Adipose tissue (tissue), 3 donors: ENCODE results near the gene SHLD1. TPM values are rescaled to one million over a fixed set of nuclear protein-coding genes. Genes with fewer than 3 reads are reported as not detected.

Experiments
- H3K27ac ChIP-seq: one replicate; pipeline ENCODE4 v1.5.1; 2013; ENCODE audit warnings: low read depth, low read length
- WGBS, 3 donors: extraction: QIAGEN DNeasy Blood & Tissue Kit; methylation state at CpG; one replicate each; pipeline ENCODE4 v1.1.7; 2013; 5-methylcytosine and 5-hydroxymethylcytosine counted together
- polyA plus RNA-seq, 3 donors: library from polyadenylated mRNA; stranded (reverse); fragments of 200-250 nt; gene quantifications; one replicate each; pipeline ENCODE4 v1.2.3, GENCODE V29; 2013
- donor health status: healthy with polysubstance abuse.
- donor health status: Bipolar disorder and iron deficiency.
- donor health status: healthy.

SHLD1 gene
- polyA plus RNA-seq, 3 donors, result 3.6 to 4.6 (median 4.1) TPM

GRCh38 chr20:5834436-5835005, 84.3 kb downstream of the SHLD1 start:
- H3K27ac ChIP-seq, result no peak overlapping the region

GRCh38 chr20:5835321-5835821, 85.2 kb downstream of the SHLD1 start:
- WGBS, 3 donors, result 15 to 79% (median 78%) methylated on average over 2 of the region's 2 CpGs
- H3K27ac ChIP-seq, result peak overlapping the region; percentile 4

- no peak overlapping the region for H3K27ac ChIP-seq
- 34 to 49% (median 48%) methylated on average over 4 of the region's 4 CpGs for WGBS, 3 donors
Observed at GRCh38 chr20:5835871-5836270, 85.7 kb downstream of the SHLD1 start.

DNA sequence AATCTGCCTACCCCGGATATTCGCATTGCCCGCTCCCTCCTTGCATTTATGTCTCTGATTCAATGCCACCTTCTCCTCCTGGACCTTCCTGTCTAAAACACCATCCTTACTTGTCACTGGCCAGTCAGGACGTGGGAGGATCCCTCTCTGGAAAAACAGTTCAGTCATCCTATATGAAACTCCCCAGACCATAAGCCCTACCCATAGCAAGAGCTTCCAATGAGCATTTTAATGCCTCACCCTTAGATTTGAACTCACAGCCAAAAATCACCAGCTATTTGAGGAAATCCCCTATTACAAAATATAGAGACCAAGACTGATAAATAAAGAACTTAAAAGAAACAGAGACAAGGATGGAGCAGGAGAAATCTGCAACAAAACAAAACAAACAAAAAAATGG, 86.4 kb downstream of the SHLD1 start:
- WGBS, 3 donors, result 72 to 93% (median 79%) methylated on average over 4 of the region's 4 CpGs
- H3K27ac ChIP-seq, result no peak overlapping the region

DNA sequence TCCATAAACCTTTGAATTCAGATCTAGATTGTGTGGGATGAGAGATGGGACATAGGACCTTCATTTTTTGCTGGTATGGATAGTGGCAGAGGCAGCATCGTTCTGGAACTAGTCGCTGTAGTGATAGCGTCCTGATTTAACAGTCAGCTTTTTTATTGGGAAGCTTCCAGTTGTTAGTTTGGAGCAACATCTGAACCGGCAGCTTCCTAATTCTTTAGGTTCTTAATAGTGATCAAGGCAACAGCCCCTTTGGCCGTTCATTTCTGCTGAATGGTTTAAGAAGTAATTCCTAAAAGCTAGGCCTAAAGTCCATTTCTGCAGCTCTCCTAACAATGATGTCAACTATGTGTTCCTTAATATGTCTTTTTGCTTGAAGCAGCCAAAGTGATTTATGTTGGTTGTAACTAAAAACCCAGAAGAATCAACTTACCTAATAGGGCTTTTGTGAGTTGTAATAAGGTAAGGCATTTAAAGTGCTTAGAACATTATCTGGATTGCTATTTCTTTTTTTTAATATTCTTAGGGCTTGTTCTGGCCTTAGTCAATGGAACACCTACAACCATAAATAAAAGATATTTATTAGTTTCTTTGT, 90.3 kb downstream of the SHLD1 start:
- no peak overlapping the region for H3K27ac ChIP-seq
- 89 to 93% (median 92%) methylated on average over 5 of the region's 5 CpGs for WGBS, 3 donors

DNA sequence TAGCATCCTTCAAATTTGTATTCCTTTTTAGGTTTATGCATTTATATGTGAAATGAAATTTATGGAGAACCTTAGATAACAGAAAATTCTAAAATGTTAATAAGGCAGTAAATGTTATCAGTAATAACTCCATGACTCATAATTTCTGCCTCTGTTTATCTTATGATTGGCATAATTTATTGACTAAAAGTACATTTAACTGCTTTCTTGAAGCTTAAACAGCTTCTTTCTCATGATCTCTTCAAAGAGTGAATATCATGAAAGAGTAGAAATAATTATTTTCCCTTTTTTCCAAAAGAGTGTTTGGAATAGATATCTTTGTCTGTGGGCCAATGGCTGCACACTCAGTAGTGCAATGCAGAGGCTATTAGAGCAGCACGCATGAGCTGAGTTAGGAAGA, 91.3 kb downstream of the SHLD1 start:
- H3K27ac ChIP-seq, result no peak overlapping the region
- 63 to 81% (median 79%) methylated on average over 1 of the region's 1 CpG for WGBS, 3 donors

GRCh38 chr20:5842465-5842864, 92.3 kb downstream of the SHLD1 start:
- 89 to 96% (median 92%) methylated on average over 2 of the region's 2 CpGs for WGBS, 3 donors
- H3K27ac ChIP-seq, result no peak overlapping the region

DNA sequence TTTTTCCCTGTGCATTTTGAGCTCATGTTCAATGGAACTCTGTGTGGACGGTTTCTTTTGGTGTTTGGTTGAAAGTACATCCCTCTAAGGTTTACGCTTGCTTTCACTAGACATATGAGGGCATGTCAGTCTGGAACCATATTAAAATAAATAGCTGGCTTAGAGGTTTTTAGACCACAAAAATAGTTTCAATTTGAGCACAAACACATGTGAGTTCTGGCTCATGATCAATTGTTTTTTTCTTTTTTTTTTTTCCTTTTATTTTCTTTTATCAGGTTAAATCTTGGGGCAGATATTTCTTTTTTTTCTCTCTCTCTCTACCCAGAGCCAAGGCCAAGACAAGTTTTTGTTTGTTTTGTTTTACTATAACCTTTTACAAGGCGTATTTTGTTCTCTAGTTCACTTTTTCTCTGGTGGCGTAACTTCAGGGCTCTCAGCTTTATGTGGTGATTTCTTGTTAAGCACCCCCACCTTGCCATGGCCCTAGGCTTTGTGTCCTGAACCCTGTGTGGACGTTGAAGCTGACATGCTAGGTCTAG, 92.9 kb downstream of the SHLD1 start:
- H3K27ac ChIP-seq, result no peak overlapping the region
- WGBS, 3 donors, result 71 to 80% (median 79%) methylated on average over 5 of the region's 5 CpGs

DNA sequence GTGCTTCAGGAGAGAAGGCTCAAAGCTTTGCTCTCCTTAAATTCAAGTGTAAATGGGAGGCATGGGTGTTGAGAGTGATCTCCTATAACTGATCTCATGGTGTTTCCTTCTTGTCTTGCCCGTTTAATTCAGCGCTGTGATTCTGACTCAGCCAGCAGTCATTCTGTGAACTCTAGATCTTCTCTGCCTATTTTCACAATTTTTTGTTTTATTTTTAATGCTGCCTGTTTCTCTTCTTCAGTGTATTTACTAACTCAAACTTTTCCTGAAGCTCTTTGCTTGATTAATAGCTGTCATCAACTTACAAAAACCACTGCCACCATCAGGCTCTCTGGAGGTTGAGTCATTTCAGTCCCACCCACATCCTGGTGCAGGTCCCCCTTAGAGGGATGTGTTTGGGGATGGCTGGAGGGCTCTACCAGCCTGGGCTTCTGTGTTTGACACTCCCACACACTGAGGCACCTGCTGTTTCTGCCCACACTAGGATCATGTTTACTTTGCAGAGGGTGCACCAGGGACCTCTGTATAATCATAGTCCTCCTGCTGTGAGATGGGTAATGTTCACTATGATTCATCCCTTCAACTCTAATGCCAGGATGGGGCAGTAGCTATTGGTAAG, 94.0 kb downstream of the SHLD1 start:
- H3K27ac ChIP-seq, result no peak overlapping the region
- WGBS, 3 donors, result 75 to 89% (median 88%) methylated on average over 2 of the region's 2 CpGs

GRCh38 chr20:5845681-5846615, 95.7 kb downstream of the SHLD1 start:
- H3K27ac ChIP-seq, result no peak overlapping the region

GRCh38 chr20:5848711-5849505, 98.7 kb downstream of the SHLD1 start:
- 65% methylated on average over 11 of the region's 11 CpGs for WGBS, 3 donors
- no peak overlapping the region for H3K27ac ChIP-seq

More at GRCh38 chr20:5845681-5846615, 95.7 kb downstream of the SHLD1 start:
- 20 to 56% (median 43%) methylated on average over 12 of the region's 12 CpGs for WGBS, 3 donors

- no peak overlapping the region for H3K27ac ChIP-seq
- WGBS, 3 donors, result 76 to 94% (median 89%) methylated on average over 3 of the region's 3 CpGs
Observed at GRCh38 chr20:5855939-5856338, 105.7 kb downstream of the SHLD1 start.

GRCh38 chr20:5859608-5860007, 109.4 kb downstream of the SHLD1 start:
- 76 to 93% (median 82%) methylated on average over 5 of the region's 5 CpGs for WGBS, 3 donors

GRCh38 chr20:5862703-5863039, 112.5 kb downstream of the SHLD1 start:
- no peak overlapping the region for H3K27ac ChIP-seq
- WGBS, 3 donors, result 26 to 81% (median 33%) methylated on average over 3 of the region's 3 CpGs

More at GRCh38 chr20:5859608-5860007, 109.4 kb downstream of the SHLD1 start:
- H3K27ac ChIP-seq, result no peak overlapping the region

DNA sequence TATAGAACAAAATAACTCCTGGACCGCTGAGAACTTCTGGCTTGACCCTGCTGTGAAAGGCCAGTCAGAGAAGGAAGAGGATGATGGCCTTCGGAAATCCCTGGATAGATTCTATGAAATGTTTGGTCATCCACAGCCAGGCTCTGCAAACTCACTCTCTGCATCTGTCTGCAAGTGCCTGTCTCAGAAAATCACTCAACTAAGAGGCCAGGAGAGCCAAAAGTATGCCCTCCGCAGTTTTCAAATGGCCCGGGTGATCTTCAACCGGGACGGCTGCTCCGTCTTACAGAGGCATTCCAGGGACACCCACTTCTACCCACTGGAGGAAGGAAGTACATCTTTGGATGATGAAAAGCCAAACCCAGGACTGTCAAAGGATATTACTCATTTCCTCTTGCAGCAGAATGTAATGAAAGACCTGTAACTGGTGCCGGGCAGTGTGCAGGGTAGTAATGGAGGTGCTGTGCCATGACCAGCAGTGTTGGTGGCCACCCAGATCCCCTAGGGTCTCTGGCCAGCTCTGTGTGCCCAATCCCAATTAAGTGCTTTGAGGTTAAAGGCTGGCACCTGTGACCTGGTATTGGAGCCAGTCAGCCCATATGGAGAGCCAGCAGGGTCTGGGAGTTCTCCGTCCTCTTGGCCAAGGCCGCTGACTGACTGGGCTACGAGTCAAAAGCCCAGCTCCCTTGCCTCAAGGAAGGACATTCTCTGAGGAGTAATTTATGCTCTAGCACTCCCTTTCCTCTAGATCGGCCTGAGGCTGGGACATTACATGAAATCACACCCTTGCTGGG, 113.0 kb downstream of the SHLD1 start:
- no peak overlapping the region for H3K27ac ChIP-seq
- WGBS, 3 donors, result 38 to 75% (median 46%) methylated on average over 12 of the region's 12 CpGs

- 75 to 84% (median 80%) methylated on average over 6 of the region's 6 CpGs for WGBS, 3 donors
- H3K27ac ChIP-seq, result no peak overlapping the region
Observed at GRCh38 chr20:5864428-5864827, 114.2 kb downstream of the SHLD1 start.

GRCh38 chr20:5864873-5865587, 114.8 kb downstream of the SHLD1 start:
- no peak overlapping the region for H3K27ac ChIP-seq
- 35 to 52% (median 50%) methylated on average over 10 of the region's 10 CpGs for WGBS, 3 donors
